G401 (cell line): Measurements from ENCODE around the gene MUC21. TPM values are rescaled to one million over a fixed set of nuclear protein-coding genes. Genes with fewer than 3 reads are reported as not detected.
"Not testable (repeated sequence)": the region's sequence is repeated elsewhere in the genome, so short reads cannot be mapped to it uniquely, and the experiment has no call there.

Source experiments
- DNase-seq: peaks from one replicate; pipeline ENCODE4 v3.0.0-alpha.2; 2015; ENCODE audit warnings: low spot score
- in situ Hi-C: cut with HindIII; loops from 2 replicates; pipeline ENCODE4 v1.10.0; 2016; ENCODE audit warnings: low sequenced_read_pairs, mixed read lengths
- total RNA-seq: library from RNA; depleted of rRNA; stranded (reverse); fragments of >200 nt; shearing (Covaris generic); gene quantifications from 2 replicates; pipeline ENCODE4 v1.2.3, GENCODE V29; 2014

MUC21 gene
- total RNA-seq, 1 experiment from 2014 or later, result not detected

DNA sequence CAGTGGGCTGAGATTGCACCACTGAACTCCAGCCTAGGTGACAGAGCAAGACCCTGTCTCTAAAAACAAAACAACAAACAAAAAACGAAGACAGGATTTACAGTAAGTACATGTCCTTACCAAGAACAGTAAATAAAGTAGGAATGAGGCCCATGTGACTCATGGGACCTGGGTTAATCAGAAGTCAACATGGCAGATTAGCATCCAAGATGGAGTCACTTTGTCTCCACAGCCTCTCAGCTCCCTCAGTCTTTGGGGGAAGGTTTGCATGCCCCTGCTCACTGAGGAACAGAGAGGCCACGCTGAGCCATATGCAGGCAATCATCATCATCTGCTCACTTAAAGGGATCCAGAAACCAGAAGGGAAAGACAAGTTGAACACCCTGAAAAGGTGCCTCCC lies 19.0 kb downstream of the MUC21 start:
- in situ Hi-C loops, result no loop called here
- no peak for DNase-seq

DNA sequence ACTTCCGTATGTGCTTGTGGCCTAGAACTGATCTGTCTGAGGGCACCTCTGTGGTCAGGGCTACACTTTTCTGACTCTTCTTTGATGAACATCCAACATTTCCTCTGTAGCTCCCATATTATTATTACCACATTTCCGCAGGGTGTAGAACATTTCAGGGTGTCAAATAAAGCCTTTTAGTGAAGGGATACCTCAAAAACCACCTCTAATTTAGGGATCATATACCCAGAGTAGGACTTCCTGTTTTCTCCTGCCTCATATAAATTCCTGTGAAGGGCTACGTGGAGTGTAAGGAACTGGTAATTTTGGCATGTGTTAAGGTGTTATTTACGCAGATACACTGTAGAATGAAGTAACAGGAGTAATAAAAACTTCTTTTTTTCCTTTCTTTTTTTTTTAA lies 21.3 kb downstream of the MUC21 start:
- in situ Hi-C loops, result no loop called here
- DNase-seq, result no peak

DNA sequence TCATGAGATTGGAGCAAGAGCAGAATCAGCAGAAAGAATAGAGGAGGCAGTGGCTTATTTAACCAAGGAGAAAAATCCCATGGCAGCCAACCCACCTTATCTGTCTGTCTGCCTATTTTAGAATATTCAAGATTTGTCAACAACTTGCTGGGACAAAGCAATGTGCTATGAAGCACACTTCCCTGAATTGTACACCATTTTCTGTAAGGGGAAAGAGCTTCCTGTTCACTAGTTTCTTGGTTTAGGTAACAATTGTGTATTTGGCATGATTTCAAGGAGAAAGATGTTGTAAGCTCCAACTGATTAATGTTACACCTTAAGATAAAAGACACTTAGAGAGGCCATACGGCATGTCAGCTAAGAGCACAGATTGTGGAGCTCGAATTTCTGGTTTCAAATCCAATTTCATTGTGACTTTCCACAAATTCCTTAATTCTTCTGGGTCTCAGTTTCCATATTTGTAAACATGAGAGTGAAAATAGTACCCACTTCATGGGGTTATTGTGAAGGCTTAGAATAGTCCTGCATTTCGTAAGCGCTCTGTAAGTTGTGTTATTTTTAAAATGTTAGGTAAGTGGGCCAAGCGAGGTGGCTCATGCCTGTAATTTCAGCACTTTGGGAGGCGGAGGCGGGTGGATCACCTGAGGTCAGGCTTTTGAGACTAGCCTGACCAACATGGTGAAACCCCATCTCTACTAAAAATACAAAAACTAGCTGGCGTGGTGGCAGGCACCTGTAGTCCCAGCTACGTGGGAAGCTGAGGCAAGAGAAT lies 21.9 kb downstream of the MUC21 start:
- no peak for DNase-seq
- in situ Hi-C loops, result no loop called here

DNA sequence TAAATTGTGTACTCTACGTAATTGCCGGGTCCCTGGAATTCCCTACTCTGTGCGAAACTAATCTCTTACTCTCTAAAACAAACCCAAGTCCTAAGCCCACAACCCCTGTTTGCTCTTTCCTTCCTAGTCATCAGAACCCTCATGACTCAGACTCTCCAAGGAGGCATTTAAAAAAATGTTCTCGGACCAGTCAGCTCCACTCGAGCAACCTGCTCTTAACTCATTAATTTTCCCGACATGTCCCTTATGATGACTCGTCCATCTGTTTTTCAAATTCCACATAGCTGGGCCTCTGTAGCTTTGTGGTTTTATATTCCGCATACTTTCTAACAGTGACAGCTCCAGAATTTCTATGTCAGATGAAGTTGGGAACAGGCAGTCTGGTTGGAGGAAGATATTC lies 24.2 kb downstream of the MUC21 start:
- no peak for DNase-seq
- in situ Hi-C loops, result no loop called here

DNA sequence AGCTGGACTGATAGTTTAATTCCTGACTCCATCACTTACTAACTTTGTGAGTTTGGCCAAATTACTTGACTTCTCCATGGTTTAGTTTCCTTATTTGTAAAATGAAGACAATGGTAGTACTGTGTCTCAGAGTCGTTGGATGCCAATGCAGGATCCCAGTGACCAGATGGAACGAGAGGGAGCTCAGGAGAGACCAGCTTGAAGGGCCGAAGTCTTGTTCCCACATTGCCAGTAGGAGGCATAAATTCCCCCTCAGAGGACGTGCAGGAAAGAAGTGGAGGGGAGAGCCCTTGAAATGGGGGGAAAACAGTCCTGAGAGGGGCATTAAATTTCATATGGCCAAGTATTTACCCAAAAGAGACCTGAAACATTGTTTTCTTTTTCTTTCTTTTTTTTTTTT lies 24.6 kb downstream of the MUC21 start:
- DNase-seq, result no peak
- in situ Hi-C loops, result no loop called here

DNA sequence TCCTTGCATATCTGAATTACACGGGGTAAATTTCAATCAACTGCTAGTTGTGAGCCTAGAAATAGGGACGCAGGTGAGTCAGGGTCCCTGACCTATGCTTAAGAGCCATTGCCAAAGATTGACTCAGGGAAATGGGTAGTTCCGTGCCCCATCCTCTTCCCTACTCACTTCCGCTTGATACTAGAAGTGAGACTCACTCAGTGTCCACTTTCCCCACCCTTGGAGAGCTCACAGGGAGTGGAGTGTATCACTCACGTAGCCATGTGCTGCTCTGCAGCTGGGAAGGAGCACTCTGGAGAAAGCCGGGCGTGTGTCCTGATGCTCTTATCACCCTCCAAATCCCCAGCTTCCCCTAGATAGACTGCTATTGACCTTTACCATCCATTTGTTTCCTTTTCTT lies 26.2 kb downstream of the MUC21 start:
- in situ Hi-C loops, result no loop called here
- no peak for DNase-seq

DNA sequence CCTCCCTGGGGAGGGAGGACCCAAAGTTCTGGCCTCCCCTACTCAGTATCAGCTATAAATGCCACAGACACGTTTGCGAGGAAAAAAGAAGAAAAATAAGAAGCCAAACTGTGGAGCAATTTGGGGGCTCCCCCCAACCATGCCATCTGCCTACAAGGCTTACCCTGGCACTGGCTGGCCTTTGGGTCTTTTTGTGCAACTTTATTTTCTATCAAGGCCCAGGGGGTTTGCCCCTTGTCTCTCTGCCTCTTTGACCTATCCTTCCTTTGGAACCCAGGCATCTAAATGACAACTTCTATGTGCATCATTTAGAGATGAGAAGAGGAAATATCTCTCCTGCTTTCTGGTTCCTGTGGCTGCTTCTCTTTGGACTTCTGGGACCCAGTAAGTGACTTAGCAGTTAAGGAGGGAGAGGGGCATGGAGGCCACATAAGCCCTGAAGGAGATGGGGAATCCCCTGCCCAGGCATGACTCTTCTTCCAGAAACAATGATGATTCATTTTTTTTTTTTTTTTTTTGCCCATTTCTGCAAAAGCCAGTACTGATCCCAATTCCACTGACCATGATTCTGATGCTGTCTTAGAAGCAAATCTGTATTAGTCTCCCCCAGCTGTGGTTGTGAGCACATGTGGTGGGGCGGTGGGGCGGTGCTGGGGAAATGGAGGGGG lies 27.0 kb downstream of the MUC21 start, which contains the start of gene MUC22:
MUC22 (plus strand) TSS at position 82 of the 668 bp plus-strand sequence; CDS start at position 315, 233 bp downstream.
- no peak for DNase-seq
- in situ Hi-C loops, result no loop called here

DNA sequence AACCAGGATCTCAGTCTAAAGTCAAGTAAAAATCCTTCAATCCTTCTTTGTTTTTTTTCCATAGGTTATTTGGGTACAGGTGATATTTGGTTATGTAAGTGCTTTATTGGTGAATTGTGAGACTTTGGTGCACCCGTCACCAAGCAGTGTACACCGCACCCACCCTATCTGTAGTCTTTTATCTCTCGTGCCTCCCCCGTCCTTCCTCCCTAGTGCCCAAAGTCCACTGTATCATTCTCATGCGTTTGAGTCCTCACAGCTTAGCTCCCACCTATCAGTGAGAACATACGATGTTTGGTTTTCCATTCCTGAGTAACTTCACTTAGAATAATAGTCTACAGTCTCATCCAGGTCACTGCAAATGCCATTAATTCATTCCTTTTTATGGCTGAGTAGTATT lies 27.6 kb downstream of the MUC21 start:
- DNase-seq, result no peak
- in situ Hi-C loops, result no loop called here

DNA sequence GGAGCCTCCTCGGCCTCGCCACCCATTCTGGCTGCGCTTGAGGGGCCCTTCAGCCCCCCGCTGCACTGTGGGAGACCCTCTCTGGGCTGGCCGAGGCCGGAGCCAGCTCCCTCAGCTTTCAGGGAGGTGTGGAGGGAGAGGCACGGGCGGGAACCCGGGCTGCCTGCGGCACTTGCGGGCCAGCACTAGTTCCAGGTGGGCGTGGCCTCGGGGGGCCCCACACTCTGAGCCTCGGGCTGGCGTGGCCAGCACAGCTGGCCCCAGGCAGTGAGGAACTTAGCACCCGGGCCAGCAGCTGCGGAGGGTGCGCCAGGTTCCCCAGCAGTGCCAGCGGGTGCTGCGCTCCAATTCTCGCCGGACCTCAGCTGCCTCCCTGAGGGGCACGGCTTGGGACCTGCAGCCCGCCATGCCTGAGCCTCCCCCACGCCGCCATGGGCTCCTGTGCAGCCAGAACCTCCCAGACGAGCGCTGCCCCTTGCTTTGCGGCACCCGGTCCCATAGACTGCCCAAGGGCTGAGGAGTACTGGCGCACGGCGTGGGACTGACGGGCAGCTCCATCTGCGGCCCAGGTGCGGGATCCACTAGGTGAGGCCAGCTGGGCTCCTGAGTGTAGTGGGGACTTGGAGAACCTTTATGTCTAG lies 33.3 kb downstream of the MUC21 start:
- no peak for DNase-seq
- in situ Hi-C loops, result no loop called here

DNA sequence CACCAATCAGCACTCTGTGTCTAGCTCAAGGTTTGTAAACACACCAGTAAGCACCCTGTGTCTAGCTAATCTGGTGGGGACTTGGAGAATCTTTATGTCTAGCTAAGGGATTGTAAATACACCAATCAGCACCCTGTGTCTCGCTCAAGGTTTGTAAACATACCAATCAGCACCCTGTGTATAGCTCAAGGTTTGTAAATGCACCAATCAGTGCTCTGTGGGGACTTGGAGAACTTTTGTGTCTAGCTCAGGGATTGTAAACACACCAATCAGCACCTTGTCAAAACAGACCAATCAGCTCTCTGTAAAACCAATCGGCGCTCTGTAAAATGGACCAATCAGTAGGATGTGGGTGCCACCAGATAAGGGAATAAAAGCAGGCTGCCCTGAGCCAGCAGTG lies 33.9 kb downstream of the MUC21 start:
- in situ Hi-C loops, DNase-seq: not testable (repeated sequence)

DNA sequence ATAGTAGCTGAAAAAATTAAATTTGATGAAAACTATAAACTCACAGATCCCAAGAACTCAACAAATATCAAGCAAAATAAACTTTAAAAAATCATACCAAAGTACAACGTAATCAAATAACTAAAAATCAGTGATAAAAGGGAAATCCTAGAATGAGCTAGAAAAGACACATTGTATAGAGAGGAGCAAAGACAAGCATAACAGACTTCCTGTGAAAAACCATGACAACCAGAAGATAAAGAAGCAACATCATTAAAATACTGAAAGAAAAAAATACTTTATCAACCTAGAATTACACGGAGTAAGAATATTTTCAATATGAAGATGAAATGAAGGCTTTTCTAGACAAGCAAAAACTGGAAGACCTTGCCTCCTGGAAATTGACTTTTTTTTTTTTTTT lies 36.5 kb downstream of the MUC21 start:
- in situ Hi-C loops, result no loop called here
- no peak for DNase-seq

DNA sequence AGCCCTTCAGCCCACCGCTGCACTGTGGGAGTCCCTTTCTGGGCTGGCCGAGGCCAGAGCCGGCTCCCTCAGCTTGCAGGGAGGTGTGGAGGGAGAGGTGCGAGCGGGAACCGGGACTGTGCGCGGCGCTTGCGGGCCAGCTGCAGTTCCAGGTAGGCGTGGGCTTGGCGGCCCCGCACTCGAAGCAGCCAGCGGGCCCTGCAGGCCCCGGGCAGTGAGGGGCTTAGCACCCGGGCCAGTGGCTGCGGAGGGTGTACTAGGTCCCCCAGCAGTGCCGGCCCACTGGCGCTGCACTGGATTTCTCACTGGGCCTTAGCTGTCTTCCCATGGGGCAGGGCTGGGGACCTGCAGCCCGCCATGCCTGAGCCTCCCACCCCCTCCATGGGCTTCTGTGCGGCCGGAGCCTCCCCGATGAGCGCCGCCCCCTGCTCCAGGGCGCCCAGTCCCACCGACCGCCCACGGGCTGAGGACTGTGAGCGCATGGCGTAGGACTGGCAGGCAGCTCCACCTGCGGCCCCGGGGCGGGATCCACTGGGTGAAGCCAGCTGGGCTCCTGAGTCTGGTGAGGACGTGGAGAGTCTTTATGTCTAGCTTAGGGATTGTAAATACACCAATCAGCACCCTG lies 37.2 kb downstream of the MUC21 start:
- in situ Hi-C loops, DNase-seq: not testable (repeated sequence)

DNA sequence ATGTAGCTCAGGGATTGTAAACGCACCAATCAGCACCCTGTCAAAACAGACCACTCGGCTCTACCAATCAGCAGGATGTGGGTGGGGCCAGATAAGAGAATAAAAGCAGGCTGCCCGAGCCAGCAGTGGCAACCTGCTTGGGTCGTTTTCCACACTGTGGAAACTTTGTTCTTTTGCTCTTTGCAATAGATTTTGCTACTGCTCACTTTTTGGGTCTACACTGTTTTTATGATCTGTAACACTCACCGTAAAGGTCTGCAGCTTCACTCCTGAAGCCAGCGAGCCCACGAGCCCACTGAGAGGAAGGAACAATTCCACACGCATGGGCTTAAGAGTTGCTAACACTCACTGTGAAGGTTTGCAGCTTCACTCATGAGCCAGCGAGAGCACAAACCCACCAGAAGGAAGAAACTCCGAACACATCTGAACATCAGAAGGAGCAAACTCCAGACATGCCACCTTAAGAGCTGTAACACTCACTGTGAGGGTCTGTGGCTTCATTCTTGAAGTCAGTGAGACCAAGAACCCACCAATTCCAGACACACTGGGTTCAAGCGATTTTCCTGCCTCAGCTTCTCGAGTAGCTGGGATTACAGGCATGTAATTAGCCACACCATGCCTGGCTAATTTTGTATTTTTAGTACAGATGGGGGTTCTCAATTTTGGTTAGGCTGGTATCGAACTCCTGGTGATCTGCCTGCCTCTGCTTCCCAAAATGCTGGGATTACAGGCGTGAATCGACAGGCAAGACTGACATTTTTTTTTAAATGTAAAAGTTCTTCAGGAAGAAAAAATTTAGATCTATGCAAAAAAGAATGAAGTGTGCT lies 38.4 kb downstream of the MUC21 start:
- DNase-seq, in situ Hi-C loops: not testable (repeated sequence)

DNA sequence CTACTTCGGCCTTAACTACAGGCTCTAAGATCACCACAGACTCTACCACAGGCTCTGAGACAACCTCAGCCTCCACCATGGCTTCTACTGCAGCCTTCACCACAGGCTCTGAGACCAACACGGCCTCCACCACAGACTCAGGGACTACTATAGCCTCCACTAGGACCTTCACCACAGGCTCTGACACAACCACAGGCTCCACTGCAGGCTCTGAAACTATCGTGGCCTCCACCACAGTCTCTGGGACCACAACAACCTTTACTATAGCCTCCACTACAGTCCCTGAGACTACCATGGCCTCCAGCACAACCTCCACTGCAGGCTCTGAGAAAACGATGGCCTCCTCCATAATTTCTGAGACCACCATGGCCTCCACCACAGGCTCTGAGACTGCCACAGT lies 42.1 kb downstream of the MUC21 start:
- no peak for DNase-seq
- in situ Hi-C loops, result no loop called here

DNA sequence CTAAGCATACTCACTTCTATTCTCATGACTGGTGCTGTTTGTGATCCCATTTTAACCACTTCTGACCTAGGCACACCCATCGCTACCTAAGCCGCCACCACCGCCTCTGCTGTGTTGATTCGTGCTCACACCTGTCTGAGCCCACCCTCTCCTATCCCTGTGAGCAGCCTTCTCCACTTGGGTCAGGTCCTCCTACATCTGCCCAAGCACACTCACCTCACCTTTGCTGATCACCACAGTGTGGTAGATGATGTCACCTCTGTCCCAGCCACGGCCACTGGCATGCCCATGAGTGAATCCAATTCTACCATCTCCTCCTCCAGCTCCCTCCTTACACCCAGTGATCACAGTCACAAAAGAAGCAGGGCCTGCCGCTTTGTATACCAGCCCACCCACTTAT lies 47.6 kb downstream of the MUC21 start:
- in situ Hi-C loops, result no loop called here
- no peak for DNase-seq

DNA sequence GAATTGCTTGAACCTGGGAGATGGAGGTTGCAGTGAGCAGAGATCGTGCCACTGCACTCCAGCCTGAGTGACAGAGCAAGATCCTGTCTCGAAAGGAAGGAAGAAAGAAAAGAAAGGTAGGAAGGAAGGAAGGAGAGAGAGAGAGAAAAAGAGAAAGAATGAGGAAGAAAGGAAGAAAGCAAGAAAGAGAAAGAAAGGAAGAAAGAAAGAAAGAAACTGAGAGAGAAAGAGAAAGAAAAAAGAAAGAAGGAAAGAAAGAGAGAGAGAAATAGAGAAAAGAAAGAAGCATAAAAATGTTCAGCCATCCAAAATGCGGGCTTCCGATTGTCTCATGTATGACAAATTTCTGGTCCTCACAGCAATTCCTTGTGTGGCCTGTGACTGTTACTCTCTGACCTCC lies 49.6 kb downstream of the MUC21 start:
- in situ Hi-C loops, result no loop called here
- no peak for DNase-seq

DNA sequence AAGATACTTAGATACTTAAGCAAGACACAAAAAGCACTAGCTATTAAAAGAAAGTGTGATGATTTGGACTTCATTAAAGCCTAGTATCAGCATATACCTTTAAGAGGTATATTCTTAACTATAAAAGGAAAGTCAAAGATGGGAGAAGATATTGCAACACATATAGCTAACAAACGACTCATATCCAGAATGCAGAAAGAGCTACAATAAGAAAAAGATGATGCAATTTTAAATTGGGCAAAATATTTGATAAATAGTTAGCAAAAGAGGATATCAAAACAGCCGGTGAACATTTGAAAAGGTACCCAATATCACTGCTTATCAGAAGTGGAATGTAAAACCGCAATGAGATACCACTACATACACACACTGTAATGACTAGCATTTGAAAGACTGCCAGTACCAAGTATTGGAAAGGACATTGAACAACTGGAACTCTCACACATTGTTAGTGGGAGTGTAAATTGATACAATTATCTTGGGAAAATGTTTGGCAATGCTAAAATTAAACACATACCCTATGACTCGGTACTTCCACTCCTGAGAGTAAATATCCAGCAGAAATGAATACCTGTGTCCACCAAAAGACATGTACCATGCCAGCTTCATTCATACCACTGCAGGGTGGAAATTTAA lies 52.5 kb downstream of the MUC21 start:
- in situ Hi-C loops, result no loop called here
- no peak for DNase-seq

DNA sequence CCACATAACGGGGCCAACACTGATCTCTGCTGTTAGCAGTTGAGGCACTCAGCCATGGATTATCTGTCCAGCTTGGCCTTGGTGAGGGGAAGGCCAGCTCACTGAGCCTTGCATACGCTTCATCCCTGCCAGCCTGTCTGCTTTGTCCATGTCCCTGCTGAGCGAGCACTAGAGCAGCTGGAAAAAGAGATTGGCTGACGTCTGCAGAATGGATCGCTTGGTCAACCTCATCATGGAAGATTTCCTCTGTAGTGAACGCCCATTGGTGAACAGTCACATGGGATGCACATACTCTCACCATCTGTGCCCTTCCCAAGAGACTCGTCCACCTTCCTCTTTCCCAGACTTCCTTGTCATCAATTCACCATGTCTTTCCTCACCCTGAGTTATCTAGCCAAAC lies 53.7 kb downstream of the MUC21 start:
- no peak for DNase-seq
- in situ Hi-C loops, result no loop called here

DNA sequence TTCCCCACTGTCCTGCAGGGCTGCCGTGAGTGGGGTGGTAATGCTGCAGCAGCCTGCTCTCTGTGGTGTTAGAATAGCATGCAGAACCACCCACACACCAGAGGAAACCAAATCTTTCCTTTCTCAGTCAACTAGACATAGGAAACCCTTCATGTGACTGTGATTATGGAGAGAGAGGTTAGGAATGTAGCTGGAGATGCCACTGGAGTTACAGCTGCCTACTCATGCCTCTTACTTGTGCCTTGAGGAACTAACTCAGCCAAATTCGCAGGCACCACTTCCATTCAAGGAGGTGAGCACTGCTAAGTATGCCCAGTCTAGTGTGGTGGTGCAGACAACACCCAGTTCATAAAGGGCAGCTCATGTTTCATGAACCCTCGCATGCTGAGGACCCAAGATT lies 54.2 kb downstream of the MUC21 start:
- in situ Hi-C loops, result no loop called here
- no peak for DNase-seq
